Measurements from ENCODE around the gene UGT1A1. TPM values are rescaled to one million over a fixed set of nuclear protein-coding genes. Genes with fewer than 3 reads are reported as not detected.

The UGT1A1 gene
- total and polyA plus RNA-seq, 2 of the 13 experiments (the other 11 are each of a cell fraction or from before 2014, with no cell fraction given), result 0.69 to 0.75 TPM

DNA sequence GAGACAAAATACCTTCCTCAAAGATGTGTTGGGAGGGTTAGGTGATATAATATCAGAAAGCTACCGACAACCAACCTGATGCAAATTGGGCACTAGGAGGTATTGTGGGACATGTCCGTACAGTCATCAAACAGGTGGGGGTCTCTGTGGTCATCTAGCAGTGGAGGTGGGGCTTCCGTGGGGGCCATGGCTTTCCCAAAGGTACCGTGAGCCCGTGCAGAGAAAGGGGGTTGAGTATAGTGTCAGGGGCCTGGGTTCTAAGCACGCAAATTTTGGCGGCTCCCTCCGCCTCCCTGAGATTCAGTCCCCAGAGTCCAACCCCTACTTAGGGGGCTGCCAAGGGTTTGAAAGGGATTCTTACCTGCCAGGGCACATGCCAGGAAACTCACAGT is 61.6 kb downstream of the UGT1A1 start:
- CTCF ChIA-PET (ENCODE audit: low intra/inter-chr PET ratio, low total read pairs), result no interaction called here
- H3K4me2 ChIP-seq (ENCODE audit: low read depth, low read length), result no peak overlapping the region
- in situ Hi-C loops (cut with HindIII; ENCODE audit: extremely low pct_ligation_motif_present, low pct_unique_long_range_greater_than_20kb) (no loop called here), intact Hi-C loops (cut with micrococcal nuclease; ENCODE audit: unreplicated experiment) (no loop called here)
- peaks cover 8 to 29% of the 10 kb centered on the region in 2 experiments for H3K27me3 ChIP-seq (ENCODE audit: control insufficient read depth in 1 of 2, insufficient read depth in 2 of 2, low read length in 2 of 2)
- H2AFZ ChIP-seq (ENCODE audit: low read length), result no peak overlapping the region
- peaks cover 21% of the 10 kb centered on the region for H3K4me1 ChIP-seq (ENCODE audit: insufficient read depth, low read length)
- H3K9ac ChIP-seq (ENCODE audit: insufficient read depth, low read depth, low read length), result no peak overlapping the region
- DNase-seq (ENCODE audit: low spot score), result no peak
- FAIRE-seq, result no peak
- H3K9me3 ChIP-seq (ENCODE audit: low read length), result no peaks in the 10 kb centered on the region
- no TSS peak for BruUV-seq (replicated peaks)
- POLR2A ChIA-PET, result no interaction called here
- H3K27ac ChIP-seq (ENCODE audit: extremely low read length, insufficient read depth, low read length), result no peak overlapping the region
- no peaks in the 10 kb centered on the region for H3K36me3 ChIP-seq (replicated peaks in 1 of 2; ENCODE audit: control insufficient read depth in 1 of 2, insufficient read depth in 2 of 2, low read length in 2 of 2)
- no peaks in the 10 kb centered on the region for H3K79me2 ChIP-seq (ENCODE audit: insufficient read depth, low read length)
- 84% methylated on average over 5 of the region's 8 CpGs for WGBS (ENCODE audit: low lambda C conversion rate)
- no peaks in the 10 kb centered on the region for H4K20me1 ChIP-seq (ENCODE audit: insufficient read depth, low read length)
- no peak for ATAC-seq
- H3K4me3 ChIP-seq (replicated peaks in 1 of 3; ENCODE audit: insufficient read depth in 1 of 3, low read depth in 2 of 3, low read length in 3 of 3), result no peak overlapping the region
- TF ChIP-seq, protein P1, sequence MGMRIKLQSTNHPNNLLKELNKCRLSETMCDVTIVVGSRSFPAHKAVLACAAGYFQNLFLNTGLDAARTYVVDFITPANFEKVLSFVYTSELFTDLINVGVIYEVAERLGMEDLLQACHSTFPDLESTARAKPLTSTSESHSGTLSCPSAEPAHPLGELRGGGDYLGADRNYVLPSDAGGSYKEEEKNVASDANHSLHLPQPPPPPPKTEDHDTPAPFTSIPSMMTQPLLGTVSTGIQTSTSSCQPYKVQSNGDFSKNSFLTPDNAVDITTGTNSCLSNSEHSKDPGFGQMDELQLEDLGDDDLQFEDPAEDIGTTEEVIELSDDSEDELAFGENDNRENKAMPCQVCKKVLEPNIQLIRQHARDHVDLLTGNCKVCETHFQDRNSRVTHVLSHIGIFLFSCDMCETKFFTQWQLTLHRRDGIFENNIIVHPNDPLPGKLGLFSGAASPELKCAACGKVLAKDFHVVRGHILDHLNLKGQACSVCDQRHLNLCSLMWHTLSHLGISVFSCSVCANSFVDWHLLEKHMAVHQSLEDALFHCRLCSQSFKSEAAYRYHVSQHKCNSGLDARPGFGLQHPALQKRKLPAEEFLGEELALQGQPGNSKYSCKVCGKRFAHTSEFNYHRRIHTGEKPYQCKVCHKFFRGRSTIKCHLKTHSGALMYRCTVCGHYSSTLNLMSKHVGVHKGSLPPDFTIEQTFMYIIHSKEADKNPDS (CRISPR knock-in tag; IDR thresholded peaks at IDR 0.05), result no peak
- TF ChIP-seq ZNF570 (CRISPR knock-in tag; IDR thresholded peaks at IDR 0.05; ENCODE audit: borderline replicate concordance), result no peak
- TF ChIP-seq, protein P2, sequence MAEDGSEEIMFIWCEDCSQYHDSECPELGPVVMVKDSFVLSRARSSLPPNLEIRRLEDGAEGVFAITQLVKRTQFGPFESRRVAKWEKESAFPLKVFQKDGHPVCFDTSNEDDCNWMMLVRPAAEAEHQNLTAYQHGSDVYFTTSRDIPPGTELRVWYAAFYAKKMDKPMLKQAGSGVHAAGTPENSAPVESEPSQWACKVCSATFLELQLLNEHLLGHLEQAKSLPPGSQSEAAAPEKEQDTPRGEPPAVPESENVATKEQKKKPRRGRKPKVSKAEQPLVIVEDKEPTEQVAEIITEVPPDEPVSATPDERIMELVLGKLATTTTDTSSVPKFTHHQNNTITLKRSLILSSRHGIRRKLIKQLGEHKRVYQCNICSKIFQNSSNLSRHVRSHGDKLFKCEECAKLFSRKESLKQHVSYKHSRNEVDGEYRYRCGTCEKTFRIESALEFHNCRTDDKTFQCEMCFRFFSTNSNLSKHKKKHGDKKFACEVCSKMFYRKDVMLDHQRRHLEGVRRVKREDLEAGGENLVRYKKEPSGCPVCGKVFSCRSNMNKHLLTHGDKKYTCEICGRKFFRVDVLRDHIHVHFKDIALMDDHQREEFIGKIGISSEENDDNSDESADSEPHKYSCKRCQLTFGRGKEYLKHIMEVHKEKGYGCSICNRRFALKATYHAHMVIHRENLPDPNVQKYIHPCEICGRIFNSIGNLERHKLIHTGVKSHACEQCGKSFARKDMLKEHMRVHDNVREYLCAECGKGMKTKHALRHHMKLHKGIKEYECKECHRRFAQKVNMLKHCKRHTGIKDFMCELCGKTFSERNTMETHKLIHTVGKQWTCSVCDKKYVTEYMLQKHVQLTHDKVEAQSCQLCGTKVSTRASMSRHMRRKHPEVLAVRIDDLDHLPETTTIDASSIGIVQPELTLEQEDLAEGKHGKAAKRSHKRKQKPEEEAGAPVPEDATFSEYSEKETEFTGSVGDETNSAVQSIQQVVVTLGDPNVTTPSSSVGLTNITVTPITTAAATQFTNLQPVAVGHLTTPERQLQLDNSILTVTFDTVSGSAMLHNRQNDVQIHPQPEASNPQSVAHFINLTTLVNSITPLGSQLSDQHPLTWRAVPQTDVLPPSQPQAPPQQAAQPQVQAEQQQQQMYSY (CRISPR knock-in tag; IDR thresholded peaks at IDR 0.05), result no peak
- no peak for TF ChIP-seq HHEX (CRISPR knock-in tag; IDR thresholded peaks at IDR 0.05)
- no peak for TF ChIP-seq FOSL2 (CRISPR knock-in tag; IDR thresholded peaks at IDR 0.05)
- no peak for TF ChIP-seq ZNF614 (CRISPR knock-in tag; IDR thresholded peaks at IDR 0.05; ENCODE audit: borderline replicate concordance)
- no peak for TF ChIP-seq ZNF333 (CRISPR knock-in tag; IDR thresholded peaks at IDR 0.05; ENCODE audit: borderline replicate concordance)
- TF ChIP-seq ZNF660 (CRISPR knock-in tag; IDR thresholded peaks at IDR 0.05; ENCODE audit: borderline replicate concordance, low read depth), result no peak
- TF ChIP-seq, protein P3, sequence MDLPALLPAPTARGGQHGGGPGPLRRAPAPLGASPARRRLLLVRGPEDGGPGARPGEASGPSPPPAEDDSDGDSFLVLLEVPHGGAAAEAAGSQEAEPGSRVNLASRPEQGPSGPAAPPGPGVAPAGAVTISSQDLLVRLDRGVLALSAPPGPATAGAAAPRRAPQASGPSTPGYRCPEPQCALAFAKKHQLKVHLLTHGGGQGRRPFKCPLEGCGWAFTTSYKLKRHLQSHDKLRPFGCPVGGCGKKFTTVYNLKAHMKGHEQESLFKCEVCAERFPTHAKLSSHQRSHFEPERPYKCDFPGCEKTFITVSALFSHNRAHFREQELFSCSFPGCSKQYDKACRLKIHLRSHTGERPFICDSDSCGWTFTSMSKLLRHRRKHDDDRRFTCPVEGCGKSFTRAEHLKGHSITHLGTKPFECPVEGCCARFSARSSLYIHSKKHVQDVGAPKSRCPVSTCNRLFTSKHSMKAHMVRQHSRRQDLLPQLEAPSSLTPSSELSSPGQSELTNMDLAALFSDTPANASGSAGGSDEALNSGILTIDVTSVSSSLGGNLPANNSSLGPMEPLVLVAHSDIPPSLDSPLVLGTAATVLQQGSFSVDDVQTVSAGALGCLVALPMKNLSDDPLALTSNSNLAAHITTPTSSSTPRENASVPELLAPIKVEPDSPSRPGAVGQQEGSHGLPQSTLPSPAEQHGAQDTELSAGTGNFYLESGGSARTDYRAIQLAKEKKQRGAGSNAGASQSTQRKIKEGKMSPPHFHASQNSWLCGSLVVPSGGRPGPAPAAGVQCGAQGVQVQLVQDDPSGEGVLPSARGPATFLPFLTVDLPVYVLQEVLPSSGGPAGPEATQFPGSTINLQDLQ (CRISPR knock-in tag; IDR thresholded peaks at IDR 0.05), result no peak
- no peak for TF ChIP-seq SAP130 (CRISPR knock-in tag; IDR thresholded peaks at IDR 0.05; ENCODE audit: low read depth)
- TF ChIP-seq ZSCAN21 (CRISPR knock-in tag; IDR thresholded peaks at IDR 0.05; ENCODE audit: borderline replicate concordance), result no peak
- TF ChIP-seq ZNF75D (CRISPR knock-in tag; IDR thresholded peaks at IDR 0.05; ENCODE audit: borderline replicate concordance), result no peak
- TF ChIP-seq, protein P4, sequence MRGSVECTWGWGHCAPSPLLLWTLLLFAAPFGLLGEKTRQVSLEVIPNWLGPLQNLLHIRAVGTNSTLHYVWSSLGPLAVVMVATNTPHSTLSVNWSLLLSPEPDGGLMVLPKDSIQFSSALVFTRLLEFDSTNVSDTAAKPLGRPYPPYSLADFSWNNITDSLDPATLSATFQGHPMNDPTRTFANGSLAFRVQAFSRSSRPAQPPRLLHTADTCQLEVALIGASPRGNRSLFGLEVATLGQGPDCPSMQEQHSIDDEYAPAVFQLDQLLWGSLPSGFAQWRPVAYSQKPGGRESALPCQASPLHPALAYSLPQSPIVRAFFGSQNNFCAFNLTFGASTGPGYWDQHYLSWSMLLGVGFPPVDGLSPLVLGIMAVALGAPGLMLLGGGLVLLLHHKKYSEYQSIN (CRISPR knock-in tag; IDR thresholded peaks at IDR 0.05; ENCODE audit: borderline replicate concordance), result no peak
- TF ChIP-seq NR2C2 (CRISPR knock-in tag; IDR thresholded peaks at IDR 0.05; ENCODE audit: borderline replicate concordance), result no peak
- TF ChIP-seq ZNF781 (CRISPR knock-in tag; IDR thresholded peaks at IDR 0.05; ENCODE audit: borderline replicate concordance, not compliant biosample characterization), result no peak
